Right atrium auricular region (tissue), 2 donors: Measurements from ENCODE around the gene ANGPTL1. TPM values are rescaled to one million over a fixed set of nuclear protein-coding genes. Genes with fewer than 3 reads are reported as not detected.

Experiments used
- DNase-seq: peaks from one replicate; pipeline ENCODE4 v3.0.0-alpha.2; 2019; ENCODE audit warnings: low spot score
- H3K27ac ChIP-seq, 2 donors: fragments of 200-600 bp; sonication (generic); 1 replicate in 1 of 2; 2 replicates in 1 of 2; pipeline ENCODE4 v1.5.1; 2016 to 2019
- H3K27me3 ChIP-seq, 2 donors: fragments of 200-600 bp; sonication (generic); one replicate each; pipeline versions ENCODE4 v1.5.1 to v1.6.0; 2017 to 2019
- H3K36me3 ChIP-seq: fragments of 200-600 bp; sonication (generic); one replicate; pipeline ENCODE4 v1.5.1; 2016
- H3K4me1 ChIP-seq, 2 donors: fragments of 200-600 bp; sonication (generic); one replicate each; pipeline versions ENCODE4 v1.5.1 to v1.6.0; 2017 to 2019
- H3K4me3 ChIP-seq, 2 donors: fragments of 200-600 bp; sonication (generic); 1 replicate in 1 of 2; 2 replicates in 1 of 2; pipeline ENCODE4 v1.5.1; 2017 to 2019; ENCODE audit warnings: mild to moderate bottlenecking in 1 of 2, moderate library complexity in 1 of 2
- H3K9me3 ChIP-seq, 2 donors: fragments of 200-600 bp; sonication (generic); one replicate each; pipeline ENCODE4 v1.5.1; 2019
- total RNA-seq, 2 donors: library from RNA; depleted of rRNA; stranded (reverse); fragments of >200 nt; gene quantifications; one replicate each; pipeline ENCODE4 v1.1.0, GENCODE V29; 2016
- TF ChIP-seq, protein P1 (sequence below), 2 donors: fragments of 200-600 bp; sonication (generic); IDR thresholded peaks; one replicate each; pipeline ENCODE4 v1.5.1; 2019; ENCODE audit warnings: antibody characterized with exemption in 2 of 2

ANGPTL1 gene, protein sequence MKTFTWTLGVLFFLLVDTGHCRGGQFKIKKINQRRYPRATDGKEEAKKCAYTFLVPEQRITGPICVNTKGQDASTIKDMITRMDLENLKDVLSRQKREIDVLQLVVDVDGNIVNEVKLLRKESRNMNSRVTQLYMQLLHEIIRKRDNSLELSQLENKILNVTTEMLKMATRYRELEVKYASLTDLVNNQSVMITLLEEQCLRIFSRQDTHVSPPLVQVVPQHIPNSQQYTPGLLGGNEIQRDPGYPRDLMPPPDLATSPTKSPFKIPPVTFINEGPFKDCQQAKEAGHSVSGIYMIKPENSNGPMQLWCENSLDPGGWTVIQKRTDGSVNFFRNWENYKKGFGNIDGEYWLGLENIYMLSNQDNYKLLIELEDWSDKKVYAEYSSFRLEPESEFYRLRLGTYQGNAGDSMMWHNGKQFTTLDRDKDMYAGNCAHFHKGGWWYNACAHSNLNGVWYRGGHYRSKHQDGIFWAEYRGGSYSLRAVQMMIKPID
- total RNA-seq = 10 to 100 TPM; 19.0 to 29.6 TPM

DNA sequence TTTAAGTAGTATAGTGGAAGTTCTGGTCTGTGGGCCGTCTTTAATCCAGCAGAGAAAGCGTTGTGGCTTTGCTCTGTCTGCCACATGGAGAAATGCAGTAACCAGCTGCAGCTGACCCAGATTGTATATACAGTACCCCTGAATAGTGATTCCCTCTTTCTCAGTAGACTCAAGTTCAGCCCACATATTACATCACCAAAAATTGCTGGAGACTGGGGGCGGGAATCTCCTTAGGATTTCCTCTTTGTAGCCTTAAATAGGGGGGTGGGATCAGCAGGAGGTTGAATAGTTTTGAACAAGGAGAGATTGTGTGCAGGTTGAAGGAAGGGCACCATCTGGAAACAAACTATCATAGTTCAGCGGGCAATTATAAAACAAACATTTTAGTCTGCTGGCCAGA, at the start of gene ANGPTL1:
Gene ANGPTL1, minus strand, starts transcription at position 134 of the 400 bp plus-strand sequence. CDS start 5,301 bp downstream, outside the sequence.
- Histone ChIP-seq H3K36me3 (no peaks in the 10 kb centered on the region), H3K4me1 (peaks cover 0 to 12% of the 10 kb centered on the region in 2 donors), H3K27ac (peak within 1 kb of the TSS; percentile 12 to 36), H3K4me3 (peak within 1 kb of the TSS; percentile 14 to 33), H3K9me3 (no peaks in the 10 kb centered on the region), H3K27me3 (no peaks in the 10 kb centered on the region)
- TF ChIP-seq, protein P1, sequence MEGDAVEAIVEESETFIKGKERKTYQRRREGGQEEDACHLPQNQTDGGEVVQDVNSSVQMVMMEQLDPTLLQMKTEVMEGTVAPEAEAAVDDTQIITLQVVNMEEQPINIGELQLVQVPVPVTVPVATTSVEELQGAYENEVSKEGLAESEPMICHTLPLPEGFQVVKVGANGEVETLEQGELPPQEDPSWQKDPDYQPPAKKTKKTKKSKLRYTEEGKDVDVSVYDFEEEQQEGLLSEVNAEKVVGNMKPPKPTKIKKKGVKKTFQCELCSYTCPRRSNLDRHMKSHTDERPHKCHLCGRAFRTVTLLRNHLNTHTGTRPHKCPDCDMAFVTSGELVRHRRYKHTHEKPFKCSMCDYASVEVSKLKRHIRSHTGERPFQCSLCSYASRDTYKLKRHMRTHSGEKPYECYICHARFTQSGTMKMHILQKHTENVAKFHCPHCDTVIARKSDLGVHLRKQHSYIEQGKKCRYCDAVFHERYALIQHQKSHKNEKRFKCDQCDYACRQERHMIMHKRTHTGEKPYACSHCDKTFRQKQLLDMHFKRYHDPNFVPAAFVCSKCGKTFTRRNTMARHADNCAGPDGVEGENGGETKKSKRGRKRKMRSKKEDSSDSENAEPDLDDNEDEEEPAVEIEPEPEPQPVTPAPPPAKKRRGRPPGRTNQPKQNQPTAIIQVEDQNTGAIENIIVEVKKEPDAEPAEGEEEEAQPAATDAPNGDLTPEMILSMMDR (IDR thresholded peaks at IDR 0.05) = no peak
- no peak for DNase-seq

DNA sequence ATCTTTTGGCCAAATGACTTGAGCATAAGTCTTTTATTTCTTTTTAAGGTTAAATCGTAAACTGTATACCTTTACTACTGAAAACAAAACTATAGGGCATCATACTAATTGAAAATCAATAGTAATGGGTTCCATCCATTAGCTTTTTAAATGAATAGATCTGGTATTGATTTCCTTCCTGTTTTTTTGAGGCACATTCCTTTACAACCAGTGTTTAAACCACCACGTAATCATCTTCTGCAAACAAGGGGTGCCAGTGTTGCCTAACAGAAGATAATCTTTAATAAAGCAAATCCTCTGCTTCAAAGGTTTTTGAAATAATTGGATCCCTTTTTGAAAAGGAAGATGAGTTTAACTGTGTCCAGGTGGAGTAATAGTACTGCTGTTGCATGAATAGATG, 48.7 kb upstream of the ANGPTL1 start:
- DNase-seq = no peak
- H3K36me3 ChIP-seq = no peaks in the 10 kb centered on the region
- no peak overlapping the region for H3K4me3 ChIP-seq
- H3K9me3 ChIP-seq = peaks cover 0 to 4% of the 10 kb centered on the region in 2 donors
- no peaks in the 10 kb centered on the region for H3K27me3 ChIP-seq
- TF ChIP-seq, protein P1 (IDR thresholded peaks at IDR 0.05) = no peak
- no peak overlapping the region for H3K27ac ChIP-seq
- H3K4me1 ChIP-seq = peaks cover 0 to 20% of the 10 kb centered on the region in 2 donors

DNA sequence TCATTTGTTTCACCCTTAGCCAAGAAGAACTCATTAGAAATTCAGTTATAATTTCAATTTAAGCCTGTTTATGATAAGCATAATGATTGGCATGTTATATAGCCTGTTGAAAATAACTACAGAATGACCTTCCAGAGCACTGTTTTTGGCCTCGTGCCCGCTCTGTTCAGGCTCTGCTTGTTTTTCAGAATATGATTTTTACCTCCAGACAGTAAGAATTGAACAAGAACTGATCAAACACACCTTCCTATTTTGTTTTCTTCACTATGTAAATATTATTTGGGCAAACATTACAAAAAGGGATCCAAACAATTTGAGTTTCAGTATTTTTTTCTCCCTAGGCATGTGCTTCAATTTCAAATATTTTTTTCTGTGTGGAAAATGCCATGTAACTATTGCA, 48.1 kb upstream of the ANGPTL1 start:
- H3K27me3 ChIP-seq = no peaks in the 10 kb centered on the region
- no peaks in the 10 kb centered on the region for H3K9me3 ChIP-seq
- H3K4me3 ChIP-seq = no peak overlapping the region
- H3K36me3 ChIP-seq = no peaks in the 10 kb centered on the region
- no peak for DNase-seq
- H3K27ac ChIP-seq = peak overlapping the region in 1 of 2 donors; percentile 1
- TF ChIP-seq, protein P1 (IDR thresholded peaks at IDR 0.05) = no peak
- H3K4me1 ChIP-seq = peaks cover 0 to 20% of the 10 kb centered on the region in 2 donors

DNA sequence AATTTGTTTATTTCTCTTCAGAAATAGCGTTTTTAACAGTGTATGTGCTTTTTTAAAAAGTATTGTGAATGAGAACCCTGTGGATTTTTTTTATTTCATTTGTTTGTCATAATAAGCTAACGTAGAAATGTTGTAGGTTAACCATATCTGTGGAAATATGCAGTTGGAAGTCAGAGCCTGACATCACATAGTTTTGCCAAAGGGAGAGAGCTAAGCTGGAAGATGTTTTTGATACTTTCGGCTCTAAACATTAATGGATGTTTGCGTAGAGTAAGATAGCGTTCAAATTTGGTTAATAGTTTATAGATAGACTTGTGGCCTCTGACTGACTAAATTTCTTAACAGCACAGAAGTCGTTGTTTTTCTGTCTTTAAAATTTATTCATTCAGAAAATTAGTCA, 47.4 kb upstream of the ANGPTL1 start:
- TF ChIP-seq, protein P1 (IDR thresholded peaks at IDR 0.05) = no peak
- Histone ChIP-seq H3K27ac (no peak overlapping the region), H3K4me3 (no peak overlapping the region), H3K27me3 (no peaks in the 10 kb centered on the region), H3K36me3 (no peaks in the 10 kb centered on the region), H3K9me3 (no peaks in the 10 kb centered on the region), H3K4me1 (peaks cover 0 to 20% of the 10 kb centered on the region in 2 donors)
- no peak for DNase-seq

DNA sequence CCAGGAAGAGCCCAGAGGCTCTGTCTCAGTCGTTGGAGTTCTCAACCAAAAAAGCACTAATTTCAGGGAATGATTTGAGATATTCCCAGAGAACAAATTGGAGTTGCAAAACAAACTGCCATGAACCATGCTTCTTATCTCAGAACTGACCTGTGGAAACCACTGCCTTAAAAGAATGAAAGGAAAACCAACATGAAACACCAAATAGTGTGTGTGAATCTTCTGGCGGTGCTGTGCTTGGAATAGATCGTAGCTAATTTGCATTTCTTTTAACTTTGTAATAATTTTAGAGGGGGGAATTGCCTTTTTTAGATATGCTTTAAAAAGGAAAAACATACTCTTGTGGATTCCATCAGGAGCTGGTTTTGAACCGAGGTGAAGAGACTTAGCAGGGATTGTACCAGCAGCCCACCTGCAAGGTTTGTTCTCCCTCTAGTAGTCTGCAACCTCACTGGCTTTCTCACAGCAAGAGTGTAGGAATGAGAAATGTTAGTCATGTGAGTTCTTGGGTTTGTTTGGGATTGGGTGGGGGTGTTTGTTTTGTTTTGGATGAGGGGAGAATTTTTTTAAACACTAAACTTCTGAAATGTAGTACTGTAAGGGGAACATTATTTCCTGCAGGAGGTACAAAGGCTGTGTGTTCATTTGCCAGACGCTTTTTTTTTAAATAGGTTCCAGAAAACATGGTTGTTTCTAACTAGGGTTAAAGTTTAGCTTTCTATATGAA, 45.7 kb upstream of the ANGPTL1 start:
- TF ChIP-seq, protein P1 (IDR thresholded peaks at IDR 0.05) = no peak
- H3K4me1 ChIP-seq = peaks cover 0 to 20% of the 10 kb centered on the region in 2 donors
- H3K36me3 ChIP-seq = no peaks in the 10 kb centered on the region
- no peak overlapping the region for H3K4me3 ChIP-seq
- H3K9me3 ChIP-seq = no peaks in the 10 kb centered on the region
- no peak overlapping the region for H3K27ac ChIP-seq
- DNase-seq = no peak
- H3K27me3 ChIP-seq = no peaks in the 10 kb centered on the region
